Esophagus mucosa (tissue), 1 donor: Measurements from ENCODE around the gene NAA16. TPM values are rescaled to one million over a fixed set of nuclear protein-coding genes. Genes with fewer than 3 reads are reported as not detected.

Experiments used
- ATAC-seq: fragments of 200-7000 bp; cut with Tn5 transposase; one replicate; pipeline ENCODE4 v1.9.1; 2020
- total RNA-seq: library from RNA; stranded (reverse); gene quantifications from one replicate; pipeline ENCODE4 v1.2.4, GENCODE V29; 2023
- donor health status: DM: yes; HTN: yes; CAD: no.

NAA16 gene
- total RNA-seq, 1 donor from 2014 or later, result 9.6 TPM

DNA sequence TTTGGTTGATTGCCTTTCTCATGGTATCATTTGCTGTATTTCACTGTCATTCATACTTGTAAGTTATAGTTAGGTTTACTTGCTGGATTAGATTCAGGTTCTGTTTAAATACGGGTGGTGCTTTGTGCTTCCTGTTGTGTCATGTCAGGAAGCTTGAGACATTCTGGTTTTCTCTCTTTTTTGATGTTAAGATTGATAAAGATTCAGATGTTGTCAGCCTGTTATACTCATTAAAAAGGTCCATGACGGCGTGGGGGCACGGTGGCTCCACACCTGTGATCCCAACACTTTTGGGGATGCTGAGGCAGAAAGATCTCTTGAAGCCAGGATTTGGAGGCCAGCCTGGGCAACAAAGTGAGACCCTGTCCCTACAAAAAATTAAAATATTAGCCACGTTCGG, 45.7 kb downstream of the NAA16 start:
- ATAC-seq, result no peak

DNA sequence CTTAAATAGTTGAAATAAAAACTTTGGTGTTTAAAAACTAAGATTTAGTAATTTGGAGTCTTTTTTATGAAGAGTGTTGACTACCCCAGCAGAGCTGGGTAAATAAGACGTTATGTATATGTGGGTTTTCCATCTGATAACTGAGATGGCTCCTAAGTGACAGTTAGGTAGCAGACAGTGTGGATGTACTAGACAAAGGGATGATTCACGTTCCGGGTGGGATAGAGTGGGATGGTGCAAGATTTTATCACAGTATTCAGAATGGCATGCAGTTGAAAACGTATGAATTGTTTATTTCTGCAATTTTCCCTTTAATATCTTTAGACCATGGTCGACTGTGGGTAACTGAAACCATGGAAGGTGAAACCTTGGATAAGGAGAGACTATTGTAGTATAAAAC, 50.4 kb downstream of the NAA16 start:
- no peak for ATAC-seq

DNA sequence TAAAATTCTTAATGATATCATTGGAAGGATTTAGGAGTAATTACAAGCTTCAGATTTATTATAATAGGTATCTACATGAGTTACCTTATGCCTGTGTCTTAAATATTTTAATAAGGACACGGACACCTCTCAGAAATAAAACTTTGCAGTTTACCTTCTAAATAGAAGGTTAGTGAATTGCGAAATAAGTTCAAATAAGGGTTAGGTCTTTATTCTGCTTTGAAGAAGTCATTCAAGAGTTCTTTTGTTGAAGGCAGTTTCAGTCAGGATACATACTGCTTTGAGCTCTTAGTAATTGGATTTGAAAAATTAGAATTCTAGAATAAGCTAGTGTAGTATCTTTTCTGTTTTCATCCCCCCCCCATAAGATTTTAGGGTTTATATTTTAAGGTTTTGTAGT, 53.0 kb downstream of the NAA16 start:
- ATAC-seq, result no peak

DNA sequence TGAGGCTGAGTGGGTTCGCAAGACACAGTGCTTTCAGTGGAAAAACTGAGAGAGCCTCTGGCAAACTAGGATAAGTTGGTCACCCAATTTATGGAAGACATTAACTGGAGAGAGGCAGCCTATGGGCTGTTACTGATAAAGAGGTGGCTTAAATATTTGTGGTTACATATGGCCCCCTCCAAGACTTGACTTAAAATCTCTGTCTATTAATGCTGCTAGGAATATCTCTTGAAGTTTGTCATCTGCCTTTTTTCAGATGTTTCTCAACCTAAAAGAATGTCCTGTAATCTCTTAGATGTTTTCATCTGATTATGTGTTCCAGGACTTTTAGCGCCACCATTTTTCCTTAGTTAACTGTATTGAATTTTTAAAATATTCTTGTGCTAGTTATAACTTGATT, 54.6 kb downstream of the NAA16 start:
- ATAC-seq, result no peak

DNA sequence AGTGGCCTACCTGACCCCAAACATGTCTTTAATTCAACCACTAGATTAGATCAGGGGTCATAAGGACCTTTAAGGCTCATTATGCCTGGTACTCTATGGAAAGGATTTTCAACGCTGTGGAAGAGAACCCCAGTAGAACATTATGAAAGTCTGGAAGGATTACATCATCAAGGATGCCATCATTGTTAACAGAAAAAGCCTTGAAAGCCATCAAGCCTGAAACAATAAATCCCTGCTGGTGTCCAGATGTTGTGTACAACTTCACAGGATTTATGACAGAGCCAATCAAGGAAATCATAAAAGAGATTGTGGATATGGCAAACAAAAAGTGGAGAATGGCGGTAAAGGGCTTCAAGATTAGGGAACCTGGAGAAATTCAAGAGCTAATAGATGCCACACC, 59.7 kb downstream of the NAA16 start:
- no peak for ATAC-seq

DNA sequence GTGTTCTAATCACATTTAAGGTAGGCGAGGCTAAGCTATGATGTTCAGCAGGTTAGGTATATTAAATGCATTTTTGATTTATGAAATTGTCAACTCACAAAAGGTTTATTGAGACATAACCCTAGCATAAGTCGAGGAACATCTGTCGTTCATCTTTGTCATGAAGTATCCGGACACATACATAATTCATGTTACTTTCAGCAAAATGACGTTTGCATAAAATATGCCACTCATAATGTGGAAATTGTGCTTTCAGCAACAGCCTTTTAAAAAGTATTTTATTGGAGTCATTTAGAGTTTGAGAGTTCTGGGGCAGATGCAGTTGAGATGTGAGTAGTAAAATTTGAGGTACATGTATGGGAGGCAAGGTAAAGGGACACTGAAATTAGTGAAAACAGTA, 66.4 kb downstream of the NAA16 start:
- no peak for ATAC-seq

DNA sequence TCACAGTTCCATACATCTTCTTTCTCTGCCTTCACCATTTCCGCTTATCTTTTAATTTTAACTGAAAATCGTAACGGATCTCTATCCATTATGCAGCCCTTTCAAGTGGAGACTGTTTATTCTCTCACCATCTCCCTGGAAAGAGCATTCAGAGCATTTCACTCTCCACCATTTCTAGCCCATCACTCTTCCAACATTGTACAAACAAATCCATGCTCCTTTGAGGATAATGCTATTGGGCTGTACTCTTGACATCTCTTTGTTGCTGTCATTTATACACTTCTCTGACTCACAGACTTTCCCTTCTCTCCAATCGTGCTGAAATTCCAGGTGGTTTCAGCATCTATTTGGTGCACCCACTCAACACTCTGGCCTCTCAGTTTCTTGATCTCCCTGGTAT, 71.4 kb downstream of the NAA16 start:
- ATAC-seq, result no peak

DNA sequence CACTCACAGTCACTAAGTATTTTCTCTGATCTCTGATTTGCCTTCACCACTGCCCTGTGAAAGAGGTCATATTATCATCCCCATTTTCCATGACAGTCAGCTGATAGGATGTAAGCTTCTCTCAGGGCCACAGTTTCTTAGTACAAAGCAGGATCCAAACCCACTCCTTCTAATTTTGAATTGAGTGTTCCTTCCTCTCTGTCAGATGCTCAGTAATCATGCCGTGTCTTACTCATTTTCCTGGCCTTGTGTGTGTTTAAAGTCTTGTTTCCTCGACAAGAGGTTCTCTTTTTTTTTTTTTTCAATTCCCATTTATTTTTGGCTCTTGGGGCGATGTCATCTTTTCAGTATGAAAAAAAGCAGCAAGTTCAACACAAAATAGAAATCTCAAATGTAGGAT, 72.3 kb downstream of the NAA16 start:
- no peak for ATAC-seq

DNA sequence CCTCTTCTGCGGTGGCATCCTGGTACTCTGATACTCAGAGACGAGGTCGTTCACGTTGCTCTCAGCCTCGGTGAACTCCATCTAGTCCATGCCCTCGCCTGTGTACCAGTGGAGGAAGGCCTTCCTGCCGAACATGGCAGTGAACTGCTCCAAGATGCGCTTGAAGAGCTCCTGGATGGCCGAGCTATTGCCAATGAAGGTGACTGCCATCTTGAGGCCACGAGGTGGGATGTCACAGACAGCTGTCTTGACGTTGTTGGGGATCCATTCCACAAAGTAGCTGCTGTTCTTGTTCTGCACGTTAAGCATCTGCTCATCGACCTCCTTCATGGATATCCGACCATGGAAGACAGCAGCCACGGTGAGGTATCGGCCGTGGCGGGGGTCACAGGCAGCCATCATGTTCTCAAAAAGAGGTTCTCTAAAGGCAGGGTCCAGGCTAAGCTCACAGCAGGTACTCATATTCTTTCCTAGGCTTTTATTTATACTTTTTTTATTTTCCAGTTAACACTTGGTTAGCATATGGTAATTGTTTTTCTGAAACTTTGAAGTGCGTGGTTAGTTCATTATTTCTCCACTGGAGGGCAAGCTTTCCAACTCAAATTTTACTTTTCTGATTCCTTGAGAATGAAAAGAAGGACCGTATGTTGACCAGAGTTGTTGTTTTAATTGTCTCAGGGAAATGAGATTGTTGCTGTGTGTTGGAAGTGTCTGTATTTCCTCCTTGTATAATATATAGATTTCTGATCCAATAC, 73.9 kb downstream of the NAA16 start:
- ATAC-seq, result no peak

DNA sequence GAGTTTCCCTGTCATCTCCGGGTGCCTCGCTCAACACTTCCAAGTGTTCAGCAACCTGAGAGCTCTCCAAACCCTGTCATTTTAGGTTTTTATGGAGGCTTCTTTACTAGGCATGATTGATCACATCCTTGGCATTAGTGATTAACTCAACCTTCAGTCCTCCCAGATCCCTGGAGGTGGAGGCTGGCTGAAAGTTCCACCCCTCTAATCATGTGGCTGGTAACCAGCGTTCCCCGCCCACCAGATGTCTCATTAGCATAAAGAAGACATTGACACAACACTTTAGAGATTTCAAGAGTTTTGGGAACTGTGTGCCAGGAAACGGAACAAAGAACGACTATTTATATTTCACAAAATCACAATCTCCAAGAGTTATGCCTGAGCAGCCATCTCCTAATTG, 75.1 kb downstream of the NAA16 start:
- ATAC-seq, result no peak

DNA sequence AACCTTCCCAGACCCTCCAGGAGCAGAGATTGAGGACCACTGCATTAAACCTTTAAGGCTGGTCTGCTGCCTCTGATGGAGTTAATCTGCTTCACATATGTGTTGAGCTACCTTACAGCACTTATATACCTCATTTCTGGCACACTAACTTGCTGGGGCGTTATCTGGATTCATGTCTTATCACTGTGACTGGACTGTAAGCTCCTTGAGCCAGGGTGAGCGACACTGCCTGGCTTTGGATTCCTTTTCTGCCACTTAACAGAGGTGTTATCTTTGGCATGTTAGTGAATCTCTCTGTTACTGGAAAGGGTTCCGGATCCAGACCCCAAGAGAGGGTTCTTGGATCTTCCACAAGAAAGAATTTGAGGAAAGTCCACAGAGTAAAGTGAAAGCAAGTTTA, 76.5 kb downstream of the NAA16 start:
- no peak for ATAC-seq

DNA sequence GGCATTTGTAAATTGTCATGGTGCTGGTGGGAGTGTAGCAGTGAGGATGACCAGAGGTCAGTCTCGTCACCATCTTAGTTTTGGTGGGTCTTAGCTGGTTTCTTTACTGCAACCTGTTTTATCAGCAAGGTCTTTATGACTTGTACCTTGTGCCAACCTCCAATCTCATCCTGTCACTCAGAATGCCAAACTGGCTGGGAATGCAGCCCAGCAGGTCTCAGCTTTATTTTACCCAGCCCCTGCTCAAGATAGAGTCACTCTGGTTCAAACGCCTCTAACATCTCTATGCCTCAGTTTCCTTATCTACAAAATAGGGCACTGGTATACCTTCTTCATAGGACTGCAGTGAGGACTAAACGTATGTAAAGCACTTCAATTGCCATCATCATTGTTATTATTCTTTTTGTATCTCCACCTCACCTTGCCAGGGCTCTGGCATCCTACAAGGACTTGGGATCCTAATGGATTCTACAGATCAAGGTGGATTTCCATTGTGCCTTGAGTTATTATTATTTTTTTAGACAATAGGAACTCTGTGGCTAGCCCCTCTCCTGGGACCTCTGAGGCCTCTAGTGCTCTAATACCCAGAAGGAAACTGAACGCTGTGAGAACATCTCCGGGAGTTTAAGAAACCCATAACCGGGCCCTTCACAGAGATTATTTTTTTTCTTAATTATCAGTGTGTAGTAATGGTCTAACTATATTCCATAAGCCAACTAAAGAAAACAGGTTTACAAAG, 77.2 kb downstream of the NAA16 start:
- ATAC-seq, result no peak

DNA sequence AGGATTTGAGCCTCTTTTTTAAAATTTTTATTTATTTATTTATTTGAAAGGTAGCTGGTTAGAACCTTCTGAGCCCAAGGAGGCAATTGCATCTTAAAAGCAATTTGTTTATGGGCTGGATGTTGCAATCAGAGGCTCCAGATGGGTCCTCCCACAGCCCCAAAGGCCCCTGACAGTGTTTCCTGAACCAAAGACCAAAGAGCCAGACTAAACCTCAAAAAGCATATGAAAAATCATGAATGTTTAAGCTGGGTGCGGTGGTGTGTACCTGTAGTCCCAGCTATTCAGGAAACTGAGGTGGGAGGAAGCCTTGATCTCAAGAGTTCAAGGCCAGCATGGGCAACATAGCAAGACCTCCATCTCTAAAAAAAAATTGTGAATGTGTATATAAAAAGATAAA, 78.5 kb downstream of the NAA16 start:
- no peak for ATAC-seq

DNA sequence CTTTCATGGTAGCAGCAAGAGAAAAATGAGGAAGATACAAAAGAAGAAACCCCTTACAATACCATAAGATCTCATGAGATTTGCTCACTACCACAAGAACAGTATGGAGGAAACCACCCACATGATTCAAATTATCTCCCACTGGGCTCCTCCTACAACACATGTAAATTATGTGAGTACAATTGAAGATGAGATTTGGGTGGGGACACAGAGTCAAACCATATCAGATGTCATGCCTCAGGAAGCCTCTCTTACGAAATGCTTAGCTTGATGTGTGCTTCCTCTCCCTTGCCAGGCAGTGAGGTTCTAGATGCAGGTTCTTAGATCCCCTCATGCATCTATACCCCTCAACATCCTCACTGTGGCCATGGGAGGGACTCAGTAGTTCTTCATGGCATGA, 83.1 kb downstream of the NAA16 start:
- ATAC-seq, result no peak

DNA sequence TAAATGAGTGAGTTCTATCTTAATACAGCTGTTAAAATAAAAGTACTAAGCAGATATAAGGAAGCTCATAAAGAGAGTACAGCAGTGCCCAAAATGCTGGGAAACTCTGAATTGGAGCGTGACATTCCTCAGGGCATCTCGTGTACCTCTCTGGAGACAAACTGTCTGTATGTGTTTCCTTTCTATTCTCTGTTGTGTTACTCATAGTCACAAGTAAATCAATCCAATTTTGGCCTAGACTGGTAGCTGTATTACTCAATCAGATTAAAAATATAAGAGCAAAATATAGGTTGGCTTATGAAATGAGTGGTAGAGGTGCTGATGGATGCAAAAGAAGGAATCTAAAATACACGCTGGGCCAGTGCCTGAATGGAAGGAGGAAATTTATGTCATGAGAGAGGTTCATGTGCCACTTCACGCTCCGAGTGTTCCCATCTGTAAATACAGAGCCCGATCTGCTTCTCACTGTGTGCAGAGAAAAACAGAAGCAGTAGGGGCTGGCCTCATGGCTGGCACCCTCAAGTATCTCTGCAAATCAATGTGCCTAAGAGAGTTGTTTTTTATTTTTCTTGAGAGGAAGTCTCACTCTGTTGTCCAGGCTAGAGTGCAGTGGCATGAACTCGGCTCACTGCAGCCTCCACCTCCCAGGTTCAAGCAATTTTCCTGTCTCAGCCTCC, 87.6 kb downstream of the NAA16 start:
- ATAC-seq, result no peak

DNA sequence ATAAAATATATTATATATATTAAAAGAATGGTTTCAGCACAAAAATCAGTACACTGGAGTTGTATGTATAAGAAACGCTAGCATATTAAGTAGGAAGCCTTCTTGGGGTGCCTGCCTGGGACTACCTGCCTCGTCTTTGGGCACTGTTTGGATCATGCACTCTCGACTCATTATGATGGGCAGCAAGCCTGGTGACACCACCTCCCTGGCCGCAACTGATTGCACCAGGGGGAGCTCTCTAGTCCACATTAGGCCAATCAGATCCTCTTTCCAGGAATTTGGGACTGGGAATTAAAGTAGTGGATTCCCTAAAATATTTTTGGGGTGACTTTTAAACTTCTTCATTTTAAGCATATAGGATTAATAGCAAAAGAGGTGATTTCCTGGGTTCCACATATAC, 90.3 kb downstream of the NAA16 start:
- no peak for ATAC-seq

DNA sequence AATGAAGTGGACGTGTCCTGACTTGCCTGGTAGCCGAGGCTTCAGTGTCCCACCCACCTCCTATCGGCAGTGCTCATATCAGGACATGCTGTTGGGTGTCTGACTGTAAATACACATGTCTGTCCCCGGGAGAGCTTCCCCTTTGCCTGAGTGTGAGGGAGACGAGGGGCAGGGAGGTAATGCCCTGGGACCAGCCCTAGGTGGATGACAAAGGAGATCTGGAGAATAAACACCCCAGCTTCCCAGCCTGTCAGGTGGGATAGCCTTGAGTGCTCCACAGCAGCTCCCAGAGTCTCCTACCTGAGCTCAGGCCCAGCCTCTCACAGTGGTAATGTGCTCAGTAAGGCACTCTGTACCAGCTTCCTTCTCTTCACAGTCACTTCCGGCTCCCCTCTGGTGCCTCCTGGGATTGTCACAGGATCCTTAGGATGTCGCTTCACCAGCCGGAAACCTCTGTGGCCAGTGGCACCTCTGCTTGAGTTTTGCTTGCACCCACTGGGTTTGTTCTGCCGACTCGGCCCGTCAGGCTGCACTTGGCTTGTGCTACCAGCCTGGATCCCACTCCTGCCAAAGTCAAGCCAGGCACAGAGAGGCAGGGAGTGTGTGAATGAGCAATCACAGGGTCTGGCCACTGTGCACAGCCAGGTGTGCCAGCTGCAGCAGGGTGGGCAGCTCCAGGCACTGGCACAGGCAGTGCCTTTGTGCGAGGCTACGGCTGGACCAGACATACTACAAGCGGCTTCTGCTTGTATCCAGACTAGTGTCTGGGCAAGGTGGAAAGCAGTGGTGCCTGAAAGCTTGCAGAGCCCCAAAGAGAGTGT, 91.8 kb downstream of the NAA16 start:
- ATAC-seq, result peak; percentile 20

DNA sequence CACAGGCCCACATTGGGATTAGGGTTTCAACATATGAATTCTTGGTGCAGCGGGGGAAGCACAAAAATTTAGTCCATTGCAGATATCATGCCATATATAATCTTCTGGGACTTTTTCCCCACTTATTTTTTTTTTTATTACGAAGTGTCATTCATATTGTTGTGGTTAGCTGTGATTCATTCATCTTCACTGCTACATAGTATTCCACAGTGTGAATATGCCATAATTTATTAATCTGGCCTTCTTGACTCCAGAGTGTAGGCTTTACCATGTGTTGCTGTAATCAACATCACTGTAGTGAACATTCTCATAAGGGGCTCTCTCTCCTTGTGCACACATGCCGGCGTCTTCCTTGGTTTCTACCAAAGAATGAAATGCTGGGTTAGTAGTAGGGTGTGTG, 92.9 kb downstream of the NAA16 start:
- ATAC-seq, result no peak

DNA sequence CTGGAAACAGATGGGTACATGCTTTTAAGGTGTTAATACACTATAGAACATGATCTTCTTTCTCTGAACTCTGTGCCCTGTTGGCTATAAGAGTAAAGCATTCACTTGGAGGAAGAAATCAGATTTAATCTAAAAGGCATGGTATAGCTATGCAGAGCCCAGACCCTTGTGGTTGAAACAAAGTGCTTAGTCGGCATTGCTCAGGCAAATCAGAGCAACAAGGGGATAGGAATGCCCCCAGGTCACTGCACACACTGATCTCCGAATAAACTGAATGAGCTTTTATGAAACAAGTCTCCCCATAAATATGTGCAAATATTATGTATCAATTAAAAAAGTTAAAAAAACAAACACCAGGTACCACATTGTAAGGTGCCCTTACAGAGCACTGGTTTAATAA, 94.3 kb downstream of the NAA16 start:
- ATAC-seq, result no peak

DNA sequence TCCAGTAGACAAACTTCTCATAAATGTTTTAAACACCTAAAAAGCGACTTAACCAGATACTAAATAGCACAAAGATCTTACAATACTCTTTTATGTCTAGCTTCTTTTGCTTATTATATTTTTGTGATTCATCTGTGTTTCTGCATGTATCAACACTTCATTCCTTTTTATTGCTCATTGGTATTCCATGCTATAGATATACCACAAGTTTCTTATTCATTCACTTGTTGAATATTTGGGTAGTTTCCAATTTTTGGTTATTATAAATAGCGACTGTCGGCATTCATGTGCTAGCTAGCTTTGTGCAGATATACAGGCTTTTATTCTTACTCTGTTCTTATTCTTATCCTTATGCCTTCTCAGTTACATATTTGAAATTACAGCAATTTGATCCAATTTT, 96.3 kb downstream of the NAA16 start:
- no peak for ATAC-seq

DNA sequence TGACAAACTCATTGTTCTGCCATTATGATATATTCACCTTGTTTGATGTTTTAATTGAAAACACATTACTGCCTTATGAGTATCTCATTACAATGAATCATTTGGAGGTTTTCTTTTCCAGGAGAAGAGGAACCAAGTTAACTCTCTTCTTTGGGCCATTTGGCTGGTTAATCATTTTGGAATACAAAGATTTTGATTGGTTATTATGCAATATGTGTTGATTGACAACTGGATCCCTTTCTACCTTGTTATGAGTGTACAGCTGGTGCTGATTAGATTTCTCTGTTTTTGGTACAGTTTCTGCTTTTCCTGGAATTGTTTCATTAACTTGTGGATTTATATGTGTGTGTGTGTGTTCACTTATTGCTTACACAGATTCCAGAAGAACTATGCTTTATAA, 97.1 kb downstream of the NAA16 start:
- ATAC-seq, result no peak

DNA sequence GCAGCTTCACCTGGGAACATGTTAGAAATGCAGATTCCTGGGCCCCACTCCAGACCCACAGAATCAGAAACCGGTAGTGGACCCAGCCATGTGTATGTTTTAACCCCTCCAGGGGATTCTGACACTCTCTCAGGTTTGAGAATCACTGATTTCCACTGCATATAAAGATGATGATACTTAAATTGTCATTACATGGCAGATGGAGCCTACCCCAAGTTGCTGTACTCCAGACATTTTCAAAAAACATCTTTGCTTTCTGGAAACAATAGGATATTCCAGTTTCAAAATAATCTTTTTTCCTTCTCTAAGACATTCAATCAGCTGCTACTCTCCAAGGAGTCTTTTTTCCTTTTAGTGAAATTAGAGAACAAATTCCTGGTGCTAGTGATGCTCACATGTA, 97.7 kb downstream of the NAA16 start:
- ATAC-seq, result no peak

DNA sequence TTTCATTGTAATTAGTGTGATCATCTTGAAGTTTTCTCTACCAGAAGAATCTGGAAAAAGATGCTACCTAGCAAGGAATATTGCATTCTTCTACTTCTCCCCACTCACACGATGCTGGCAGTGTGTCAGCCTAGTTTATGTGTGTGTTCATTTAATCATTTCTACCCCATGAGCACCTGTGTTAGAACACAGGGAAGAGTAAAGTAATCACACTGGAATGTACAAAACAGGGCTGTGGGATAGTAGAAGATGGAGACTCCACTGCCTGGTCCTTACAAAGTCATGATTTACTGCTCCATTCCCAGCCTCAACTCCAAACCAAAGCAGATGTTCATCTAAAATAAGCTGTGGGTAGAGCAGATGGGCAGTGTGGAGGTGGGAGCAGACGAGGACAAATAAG, 98.5 kb downstream of the NAA16 start:
- no peak for ATAC-seq
